Fibroblast of mammary gland (primary cell): ENCODE measurements around the gene MACIR.

ENCODE experiments used
- DNase-seq: peaks from one replicate; pipeline ENCODE4 v3.0.0-alpha.2; 2010; ENCODE audit warnings: low read depth
- H3K4me3 ChIP-seq: 2 replicates; pipeline ENCODE4 v1.5.1; 2011; ENCODE audit warnings: low read depth, mild to moderate bottlenecking, low read length, moderate library complexity; ENCODE audit not compliant: control insufficient read depth
- CTCF ChIP-seq: conservative IDR thresholded peaks from 2 replicates; pipeline ENCODE4 v1.5.1; 2011; ENCODE audit warnings: low read depth, low read length, inconsistent platforms; ENCODE audit not compliant: control insufficient read depth, insufficient read depth

The MACIR gene

GRCh38 chr5:103283120-103283519, 24.6 kb downstream of the MACIR start:
- DNase-seq, result no peak
- TF ChIP-seq CTCF, result no peak
- H3K4me3 ChIP-seq, result no peak overlapping the region

GRCh38 chr5:103283869-103284268, 25.3 kb downstream of the MACIR start:
- no peak for TF ChIP-seq CTCF
- H3K4me3 ChIP-seq, result no peak overlapping the region
- no peak for DNase-seq

- DNase-seq, result no peak
- H3K4me3 ChIP-seq, result no peak overlapping the region
- TF ChIP-seq CTCF, result no peak
These were observed 28.1 kb downstream of the MACIR start for GRCh38 chr5:103286622-103287021.

DNA sequence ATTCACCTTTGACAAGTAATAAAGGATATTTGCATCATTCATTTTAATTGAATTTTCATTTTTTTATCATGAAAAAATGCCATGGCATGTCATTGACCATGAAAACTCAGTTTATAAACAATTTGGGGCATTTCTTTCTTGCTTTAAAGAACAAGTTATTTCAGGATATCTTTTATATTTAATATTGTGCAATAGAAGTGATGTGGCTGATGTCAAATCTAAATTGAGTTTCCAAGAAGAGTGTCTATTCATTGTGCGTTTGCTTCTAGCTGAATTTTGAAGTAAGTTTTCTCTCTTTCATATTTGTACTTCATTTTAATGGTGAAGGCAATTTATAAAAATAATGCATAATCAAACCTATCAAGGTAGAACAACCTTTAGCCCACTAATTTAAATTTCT, 30.5 kb downstream of the MACIR start:
- no peak for DNase-seq
- H3K4me3 ChIP-seq, result no peak overlapping the region
- no peak for TF ChIP-seq CTCF

DNA sequence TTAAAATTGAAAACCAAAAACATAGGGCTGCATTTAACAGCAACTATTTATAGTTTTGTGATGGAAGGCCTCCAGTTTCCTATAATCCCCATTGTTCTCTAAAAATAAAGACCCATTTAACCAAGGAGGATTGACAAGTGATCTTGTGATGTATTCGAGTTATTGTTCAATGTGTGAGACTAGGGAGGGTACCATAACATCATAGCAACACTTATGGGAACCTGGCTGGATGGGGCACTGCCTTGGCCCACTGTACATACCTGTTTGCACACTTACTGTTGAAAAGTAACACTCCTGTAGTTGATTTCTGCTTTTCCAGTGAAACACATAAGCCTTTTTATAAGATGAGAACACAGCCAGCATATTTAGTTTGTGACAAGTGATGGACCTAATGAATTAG, 32.3 kb downstream of the MACIR start:
- H3K4me3 ChIP-seq, result no peak overlapping the region
- TF ChIP-seq CTCF, result no peak
- no peak for DNase-seq

DNA sequence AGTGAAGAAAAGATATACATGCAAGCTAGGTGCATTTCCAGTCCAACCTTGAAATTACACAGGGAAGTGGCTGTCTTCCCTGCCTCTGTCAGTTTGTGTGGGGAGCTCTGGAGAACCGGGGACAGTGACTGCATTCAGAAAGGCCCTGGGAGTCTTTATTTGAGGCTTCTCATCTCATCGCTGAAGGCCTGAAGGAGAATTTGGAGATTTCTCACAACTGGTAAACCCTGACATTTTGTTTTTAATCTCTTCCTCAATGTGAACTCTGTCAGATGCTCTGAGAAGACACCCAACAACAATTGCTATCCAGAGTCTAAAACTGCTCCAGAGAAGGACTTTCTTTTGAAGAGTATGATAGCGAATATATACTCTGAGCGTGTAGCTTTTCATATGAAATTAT, 33.0 kb downstream of the MACIR start:
- H3K4me3 ChIP-seq, result no peak overlapping the region
- no peak for TF ChIP-seq CTCF
- DNase-seq, result no peak

DNA sequence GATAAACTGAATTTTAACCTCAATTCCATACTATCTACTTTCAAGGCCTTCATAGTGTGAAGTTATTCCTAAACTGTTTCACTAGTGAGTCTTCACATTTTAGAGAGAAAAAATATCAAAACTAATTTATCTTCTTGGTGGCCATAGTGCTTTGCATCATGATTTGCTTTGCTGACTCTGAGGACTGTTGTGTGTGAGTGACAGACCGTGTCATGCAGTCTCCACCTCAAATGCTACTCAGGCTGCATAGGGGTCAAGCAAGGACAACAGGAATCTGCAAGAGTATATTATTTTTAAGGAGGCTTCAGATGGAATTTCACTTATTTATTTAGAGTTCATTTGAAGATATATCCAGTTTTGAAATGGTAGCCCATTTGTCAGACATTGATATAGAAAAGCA, 34.5 kb downstream of the MACIR start:
- TF ChIP-seq CTCF, result no peak
- DNase-seq, result no peak
- H3K4me3 ChIP-seq, result no peak overlapping the region
